Activated CD4-positive, alpha-beta T cell treated with anti-CD3 and anti-CD28 coated beads, Interleukin-2, amount 50 U/mL, for 16 hours (primary cell): ENCODE results near the gene SFXN2.
"Not testable (repeated sequence)": the region's sequence is repeated elsewhere in the genome, so short reads cannot be mapped to it uniquely, and the experiment has no call there.

Experiments
- DNase-seq: peaks from one replicate; pipeline ENCODE4 v3.0.0-alpha.2; 2020

Gene SFXN2

GRCh38 chr10:102758240-102758932 lies 44.0 kb downstream of the SFXN2 start:
- no peak for DNase-seq

- not testable (repeated sequence) for DNase-seq
These were observed 44.5 kb downstream of the SFXN2 start for GRCh38 chr10:102758933-102759262.

- DNase-seq: no peak
These were observed 45.2 kb downstream of the SFXN2 start for GRCh38 chr10:102759497-102760210.

- no peak for DNase-seq
These were observed 47.5 kb downstream of the SFXN2 start for GRCh38 chr10:102761981-102762380.

- DNase-seq: no peak
These were observed 48.1 kb downstream of the SFXN2 start for GRCh38 chr10:102762401-102763015.

GRCh38 chr10:102763037-102763607 lies 48.7 kb downstream of the SFXN2 start:
- no peak for DNase-seq

GRCh38 chr10:102764470-102765161 lies 50.2 kb downstream of the SFXN2 start:
- no peak for DNase-seq

- DNase-seq: no peak
These were observed 50.9 kb downstream of the SFXN2 start for GRCh38 chr10:102765336-102765735.

GRCh38 chr10:102767428-102768160 lies 53.2 kb downstream of the SFXN2 start:
- no peak for DNase-seq

GRCh38 chr10:102769375-102770107 lies 55.1 kb downstream of the SFXN2 start:
- no peak for DNase-seq

GRCh38 chr10:102770108-102770482 lies 55.7 kb downstream of the SFXN2 start:
- peak; percentile 18 for DNase-seq

- DNase-seq: no peak
These were observed 56.4 kb downstream of the SFXN2 start for GRCh38 chr10:102770792-102771191.

- DNase-seq: no peak
These were observed 58.9 kb downstream of the SFXN2 start for GRCh38 chr10:102773320-102773719.

- DNase-seq: peak; percentile 37
These were observed 59.5 kb downstream of the SFXN2 start for GRCh38 chr10:102773986-102774385.

GRCh38 chr10:102775201-102775934 lies 60.9 kb downstream of the SFXN2 start:
- DNase-seq: no peak

GRCh38 chr10:102775935-102776669 lies 61.7 kb downstream of the SFXN2 start:
- no peak for DNase-seq

GRCh38 chr10:102776779-102777456 lies 62.5 kb downstream of the SFXN2 start:
- DNase-seq: peak; percentile 23

- no peak for DNase-seq
These were observed 63.4 kb downstream of the SFXN2 start for GRCh38 chr10:102777711-102778453.

- no peak for DNase-seq
These were observed 64.3 kb downstream of the SFXN2 start for GRCh38 chr10:102778781-102779180.
